Progenitor cell of endocrine pancreas (in vitro differentiated cells): ENCODE measurements around the gene MCM5. TPM values are rescaled to one million over a fixed set of nuclear protein-coding genes. Genes with fewer than 3 reads are reported as not detected.

Experiments used
- DNase-seq: peaks from one replicate; pipeline ENCODE4 v3.0.0; 2021; ENCODE audit warnings: low spot score; ENCODE audit not compliant: unreplicated experiment
- H3K27ac Mint-ChIP-seq: 2 replicates; pipeline ENCODE4 v1.8.0; 2021; ENCODE audit warnings: mild to moderate bottlenecking, moderate library complexity, mixed read lengths
- H3K27me3 Mint-ChIP-seq: 2 replicates; pipeline ENCODE4 v1.8.0; 2021; ENCODE audit warnings: mixed read lengths
- H3K36me3 Mint-ChIP-seq: 2 replicates; pipeline ENCODE4 v1.8.0; 2022; ENCODE audit warnings: mixed read lengths; ENCODE audit not compliant: insufficient read depth
- H3K4me1 Mint-ChIP-seq: 2 replicates; pipeline ENCODE4 v1.8.0; 2021; ENCODE audit warnings: low read depth, mixed read lengths
- H3K4me3 Mint-ChIP-seq: 2 replicates; pipeline ENCODE4 v1.8.0; 2021; ENCODE audit warnings: low read depth, mild to moderate bottlenecking, moderate library complexity, mixed read lengths
- H3K9me3 Mint-ChIP-seq: 2 replicates; pipeline ENCODE4 v1.8.0; 2021; ENCODE audit warnings: low read depth, mixed read lengths
- total RNA-seq: library from RNA; stranded (reverse); gene quantifications from 2 replicates; pipeline ENCODE4 v1.2.1, GENCODE V29; 2021
- TF ChIP-seq, protein P1 (sequence below): fragments of 200-600 bp; sonication (generic); IDR thresholded peaks from one replicate; pipeline ENCODE4 v1.5.0; 2021; ENCODE audit warnings: antibody characterized with exemption, mild to moderate bottlenecking; ENCODE audit not compliant: unreplicated experiment

Gene MCM5
- total RNA-seq, 1 donor from 2014 or later = 92.8 TPM

- Mint-ChIP-seq H3K27me3 (no peaks in the 10 kb centered on the region), H3K9me3 (no peaks in the 10 kb centered on the region), H3K4me1 (no peaks in the 10 kb centered on the region), H3K36me3 (peaks cover 2% of the 10 kb centered on the region), H3K27ac (no peak overlapping the region), H3K4me3 (no peak overlapping the region)
- DNase-seq = no peak
- TF ChIP-seq, protein P1, sequence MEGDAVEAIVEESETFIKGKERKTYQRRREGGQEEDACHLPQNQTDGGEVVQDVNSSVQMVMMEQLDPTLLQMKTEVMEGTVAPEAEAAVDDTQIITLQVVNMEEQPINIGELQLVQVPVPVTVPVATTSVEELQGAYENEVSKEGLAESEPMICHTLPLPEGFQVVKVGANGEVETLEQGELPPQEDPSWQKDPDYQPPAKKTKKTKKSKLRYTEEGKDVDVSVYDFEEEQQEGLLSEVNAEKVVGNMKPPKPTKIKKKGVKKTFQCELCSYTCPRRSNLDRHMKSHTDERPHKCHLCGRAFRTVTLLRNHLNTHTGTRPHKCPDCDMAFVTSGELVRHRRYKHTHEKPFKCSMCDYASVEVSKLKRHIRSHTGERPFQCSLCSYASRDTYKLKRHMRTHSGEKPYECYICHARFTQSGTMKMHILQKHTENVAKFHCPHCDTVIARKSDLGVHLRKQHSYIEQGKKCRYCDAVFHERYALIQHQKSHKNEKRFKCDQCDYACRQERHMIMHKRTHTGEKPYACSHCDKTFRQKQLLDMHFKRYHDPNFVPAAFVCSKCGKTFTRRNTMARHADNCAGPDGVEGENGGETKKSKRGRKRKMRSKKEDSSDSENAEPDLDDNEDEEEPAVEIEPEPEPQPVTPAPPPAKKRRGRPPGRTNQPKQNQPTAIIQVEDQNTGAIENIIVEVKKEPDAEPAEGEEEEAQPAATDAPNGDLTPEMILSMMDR = no peak
Observed at GRCh38 chr22:35443790-35444684, 44.1 kb downstream of the MCM5 start.

GRCh38 chr22:35444685-35445399, 44.9 kb downstream of the MCM5 start:
- Mint-ChIP-seq H3K36me3 (no peaks in the 10 kb centered on the region), H3K4me1 (no peaks in the 10 kb centered on the region), H3K27me3 (no peaks in the 10 kb centered on the region), H3K4me3 (no peak overlapping the region), H3K9me3 (no peaks in the 10 kb centered on the region), H3K27ac (no peak overlapping the region)
- no peak for DNase-seq
- TF ChIP-seq, protein P1 = no peak

GRCh38 chr22:35445933-35446332, 46.0 kb downstream of the MCM5 start:
- H3K9me3 Mint-ChIP-seq = no peaks in the 10 kb centered on the region
- TF ChIP-seq, protein P1 = no peak
- no peak for DNase-seq
- H3K4me1 Mint-ChIP-seq = no peaks in the 10 kb centered on the region
- no peaks in the 10 kb centered on the region for H3K36me3 Mint-ChIP-seq
- H3K4me3 Mint-ChIP-seq = no peak overlapping the region
- H3K27ac Mint-ChIP-seq = no peak overlapping the region
- H3K27me3 Mint-ChIP-seq = no peaks in the 10 kb centered on the region

- Mint-ChIP-seq H3K27ac (no peak overlapping the region), H3K9me3 (no peaks in the 10 kb centered on the region), H3K4me3 (no peak overlapping the region), H3K4me1 (peaks cover 1% of the 10 kb centered on the region), H3K27me3 (no peaks in the 10 kb centered on the region), H3K36me3 (no peaks in the 10 kb centered on the region)
- no peak for DNase-seq
- TF ChIP-seq, protein P1 = no peak
Observed at GRCh38 chr22:35446365-35446764, 46.4 kb downstream of the MCM5 start.

DNA sequence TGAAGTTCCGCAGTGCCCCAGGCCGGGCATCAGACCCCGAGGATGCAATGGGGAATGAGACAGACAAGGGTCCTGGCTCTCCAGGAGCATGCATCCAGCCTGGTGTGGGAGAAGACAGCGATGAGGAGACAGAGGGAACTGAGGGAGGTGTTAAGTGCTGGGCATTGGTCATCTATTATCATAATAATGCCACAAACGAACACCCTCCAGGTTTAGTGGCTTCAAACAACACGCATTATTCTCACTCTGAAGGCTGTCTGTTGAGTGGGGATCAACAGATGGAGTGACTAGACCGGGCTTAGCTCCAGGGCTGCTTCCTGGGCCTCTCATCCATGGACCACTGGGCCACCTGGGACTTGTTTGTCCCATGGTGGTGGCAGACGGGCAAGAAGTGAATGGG, 48.6 kb downstream of the MCM5 start:
- Mint-ChIP-seq H3K36me3 (no peaks in the 10 kb centered on the region), H3K27ac (no peak overlapping the region), H3K4me3 (no peak overlapping the region), H3K27me3 (peaks cover 5% of the 10 kb centered on the region), H3K9me3 (no peaks in the 10 kb centered on the region), H3K4me1 (peaks cover 1% of the 10 kb centered on the region)
- TF ChIP-seq, protein P1 = no peak
- no peak for DNase-seq
